Activated CD8-positive, alpha-beta T cell treated with anti-CD3 and anti-CD28 coated beads for 36 hours (primary cell): ENCODE measurements around the gene SLC5A11. TPM values are rescaled to one million over a fixed set of nuclear protein-coding genes. Genes with fewer than 3 reads are reported as not detected.

Experiments used
- ATAC-seq: fragments of 200-7000 bp; cut with Tn5 transposase; one replicate; pipeline ENCODE4 v1.10.0; 2021; ENCODE audit warnings: mild to moderate bottlenecking, moderate library complexity
- CTCF ChIA-PET: fragments of 350-600 bp; sonication (Branson Sonifier 250); formaldehyde crosslinking; loops from one replicate; lab custom pipeline; 2021; ENCODE audit warnings: antibody characterized with exemption; lab: Charles Lee
- POLR2A ChIA-PET: fragments of 350-600 bp; sonication (Branson Sonifier 250); formaldehyde crosslinking; loops from one replicate; lab custom pipeline; 2021; ENCODE audit warnings: antibody characterized with exemption; lab: Charles Lee
- DNase-seq: peaks from one replicate; pipeline ENCODE4 v3.0.0-alpha.2; 2020
- H3K27ac Mint-ChIP-seq: one replicate; pipeline ENCODE4 v1.8.0; 2021; ENCODE audit warnings: mild to moderate bottlenecking, mixed read lengths
- H3K27me3 Mint-ChIP-seq: one replicate; pipeline ENCODE4 v1.8.0; 2021; ENCODE audit warnings: mixed read lengths
- H3K36me3 Mint-ChIP-seq: one replicate; pipeline ENCODE4 v1.8.0; 2021; ENCODE audit warnings: low read depth, mixed read lengths
- H3K4me1 Mint-ChIP-seq: one replicate; pipeline ENCODE4 v1.8.0; 2021; ENCODE audit warnings: low read depth, mixed read lengths
- H3K4me3 Mint-ChIP-seq: one replicate; pipeline ENCODE4 v1.8.0; 2021; ENCODE audit warnings: mild to moderate bottlenecking, moderate library complexity, mixed read lengths
- H3K9me3 Mint-ChIP-seq: one replicate; pipeline ENCODE4 v1.8.0; 2021; ENCODE audit warnings: mixed read lengths
- CTCF ChIP-seq: fragments of 200-600 bp; IDR thresholded peaks from one replicate; pipeline ENCODE4 v1.8.0; 2022; ENCODE audit warnings: antibody characterized with exemption, mild to moderate bottlenecking
- intact Hi-C: fragments of 100-400 bp; cut with micrococcal nuclease; formaldehyde crosslinking; loops from one replicate; pipeline ENCODE4 v1.10.0; 2022
- total RNA-seq, 2 experiments: library from RNA; stranded (reverse); gene quantifications; one replicate each; pipeline ENCODE4 v1.2.3, GENCODE V29; 2021

Gene SLC5A11
- total RNA-seq, 2 experiments from 2014 or later, result 0.18 to 0.78 TPM

- ChIA-PET POLR2A (no interaction called here), CTCF (no interaction called here)
- H3K27ac Mint-ChIP-seq, result no peak overlapping the region
- H3K27me3 Mint-ChIP-seq, result no peaks in the 10 kb centered on the region
- no peak overlapping the region for H3K4me3 Mint-ChIP-seq
- ATAC-seq (no peak), DNase-seq (no peak)
- intact Hi-C loops, result no loop called here
- no peak for TF ChIP-seq CTCF
- H3K9me3 Mint-ChIP-seq, result no peaks in the 10 kb centered on the region
- H3K36me3 Mint-ChIP-seq, result no peaks in the 10 kb centered on the region
- H3K4me1 Mint-ChIP-seq, result no peaks in the 10 kb centered on the region
These were observed 27.3 kb downstream of the SLC5A11 start for GRCh38 chr16:24873028-24873427.

- Mint-ChIP-seq H3K4me3 (no peak overlapping the region), H3K27me3 (no peaks in the 10 kb centered on the region), H3K27ac (no peak overlapping the region), H3K9me3 (no peaks in the 10 kb centered on the region), H3K36me3 (no peaks in the 10 kb centered on the region), H3K4me1 (no peaks in the 10 kb centered on the region)
- DNase-seq (no peak), ATAC-seq (no peak)
- POLR2A ChIA-PET, result interaction anchor here (0.6 kb wide), 1 partner anchor 173 kb away, joined by 5 read pairs; no protein-coding TSS in a partner anchor
- CTCF ChIA-PET, result no interaction called here
- TF ChIP-seq CTCF, result no peak
- intact Hi-C loops, result no loop called here
These were observed 29.7 kb downstream of the SLC5A11 start for GRCh38 chr16:24875466-24875865.

GRCh38 chr16:24876231-24876630 lies 30.5 kb downstream of the SLC5A11 start:
- H3K36me3 Mint-ChIP-seq, result no peaks in the 10 kb centered on the region
- no peaks in the 10 kb centered on the region for H3K27me3 Mint-ChIP-seq
- no peaks in the 10 kb centered on the region for H3K9me3 Mint-ChIP-seq
- ChIA-PET CTCF (no interaction called here), POLR2A (no interaction called here)
- ATAC-seq, result no peak
- no peak overlapping the region for H3K27ac Mint-ChIP-seq
- H3K4me1 Mint-ChIP-seq, result no peaks in the 10 kb centered on the region
- intact Hi-C loops, result no loop called here
- H3K4me3 Mint-ChIP-seq, result no peak overlapping the region
- no peak for TF ChIP-seq CTCF
- no peak for DNase-seq

GRCh38 chr16:24879684-24880083 lies 33.9 kb downstream of the SLC5A11 start:
- intact Hi-C loops, result no loop called here
- ChIA-PET CTCF (no interaction called here), POLR2A (no interaction called here)
- H3K27me3 Mint-ChIP-seq, result no peaks in the 10 kb centered on the region
- H3K36me3 Mint-ChIP-seq, result no peaks in the 10 kb centered on the region
- H3K27ac Mint-ChIP-seq, result no peak overlapping the region
- H3K4me1 Mint-ChIP-seq, result no peaks in the 10 kb centered on the region
- H3K4me3 Mint-ChIP-seq, result no peak overlapping the region
- ATAC-seq, result no peak
- H3K9me3 Mint-ChIP-seq, result no peaks in the 10 kb centered on the region
- no peak for DNase-seq
- TF ChIP-seq CTCF, result no peak

- no peak for ATAC-seq
- ChIA-PET CTCF (interaction anchor here (1.1 kb wide), 1 partner anchor 23 kb away, joined by 3 read pairs; no protein-coding TSS in a partner anchor), POLR2A (no interaction called here)
- no peaks in the 10 kb centered on the region for H3K27me3 Mint-ChIP-seq
- intact Hi-C loops, result no loop called here
- no peaks in the 10 kb centered on the region for H3K4me1 Mint-ChIP-seq
- no peaks in the 10 kb centered on the region for H3K36me3 Mint-ChIP-seq
- no peak overlapping the region for H3K27ac Mint-ChIP-seq
- DNase-seq, result no peak
- peaks cover 4% of the 10 kb centered on the region for H3K9me3 Mint-ChIP-seq
- H3K4me3 Mint-ChIP-seq, result no peak overlapping the region
- no peak for TF ChIP-seq CTCF
These were observed 38.0 kb downstream of the SLC5A11 start for GRCh38 chr16:24883714-24884151.
